Measurements from ENCODE around the gene CUL3. TPM values are rescaled to one million over a fixed set of nuclear protein-coding genes. Genes with fewer than 3 reads are reported as not detected.

CUL3 gene
- total and polyA plus RNA-seq, 2 of the 8 experiments (the other 6 are each of a cell fraction or from before 2014, with no cell fraction given), result 28.5 to 113 TPM

GRCh38 chr2:224457408-224458096 is 127.6 kb downstream of the CUL3 start:
- Histone ChIP-seq H3K27me3 (replicated peaks in 1 of 4; ENCODE audit: control insufficient read depth in 3 of 4, extremely low read depth in 1 of 4, insufficient read depth in 3 of 4, low read length in 3 of 4) (no peaks in the 10 kb centered on the region), H4K91ac (replicated peaks; ENCODE audit: insufficient read length, low read length) (no peak overlapping the region), H3K79me2 (ENCODE audit: control insufficient read depth in 1 of 2, insufficient read depth in 2 of 2, low read length in 2 of 2) (no peaks in the 10 kb centered on the region), H3K18ac (ENCODE audit: extremely low read depth, low read length) (no peak overlapping the region), H3K56ac (replicated peaks; ENCODE audit: insufficient read length, low read depth, low read length) (no peak overlapping the region), H3K9ac (replicated peaks in 1 of 4; ENCODE audit: extremely low read depth in 1 of 4, low read depth in 3 of 4, low read length in 3 of 4) (no peak overlapping the region), H2AK5ac (ENCODE audit: low read depth, low read length) (no peak overlapping the region), H3K23ac (ENCODE audit: insufficient read length) (no peak overlapping the region), H3K23me2 (ENCODE audit: low read depth, low read length) (no peaks in the 10 kb centered on the region), H3K4ac (replicated peaks; ENCODE audit: insufficient read length, low read depth, low read length) (no peak overlapping the region), H2AFZ (ENCODE audit: low read length) (no peak overlapping the region), H2BK5ac (ENCODE audit: low read depth, low read length) (no peak overlapping the region), H3K4me1 (replicated peaks in 1 of 4; ENCODE audit: control insufficient read depth in 3 of 4, insufficient read depth in 4 of 4, low read length in 3 of 4) (no peaks in the 10 kb centered on the region), H3K14ac (ENCODE audit: insufficient read length) (no peak overlapping the region), H3K36me3 (ENCODE audit: control insufficient read depth in 2 of 4, insufficient read depth in 4 of 4, low read length in 3 of 4) (no peaks in the 10 kb centered on the region), H3K4me3 (ENCODE audit: extremely low read depth in 1 of 4, insufficient read depth in 2 of 4, low read depth in 3 of 4, low read length in 4 of 4) (no peak overlapping the region), H3K27ac (ENCODE audit: low read depth, low read length) (no peak overlapping the region), H3K9me3 (ENCODE audit: insufficient read depth in 2 of 2, low read depth in 1 of 2, low read length in 1 of 2) (peaks cover 0 to 3% of the 10 kb centered on the region in 2 experiments; a peak in 1 of 4 replicates), H3K79me1 (ENCODE audit: low read depth, low read length) (no peaks in the 10 kb centered on the region), H4K8ac (ENCODE audit: extremely low read depth, insufficient read depth, low read length) (no peak overlapping the region), H4K20me1 (replicated peaks in 1 of 2; ENCODE audit: control insufficient read depth in 1 of 2, insufficient read depth in 2 of 2, low read length in 2 of 2) (no peaks in the 10 kb centered on the region), H2BK20ac (ENCODE audit: low read length) (no peak overlapping the region), H2BK12ac (ENCODE audit: low read depth, low read length) (no peak overlapping the region), H3K4me2 (ENCODE audit: insufficient read depth in 1 of 2, low read depth in 2 of 2, low read length in 2 of 2) (no peak overlapping the region), H2BK120ac (replicated peaks; ENCODE audit: low read depth, low read length) (no peak overlapping the region), H2BK15ac (ENCODE audit: low read length) (no peak overlapping the region), H4K5ac (ENCODE audit: insufficient read length, low read depth, low read length) (no peak overlapping the region)
- FAIRE-seq (no peak), DNase-seq (ENCODE audit: low read depth in 1 of 2, low spot score in 2 of 2) (no peak)
- TF ChIP-seq E2F6 (IDR thresholded peaks at IDR 0.05), result no peak
- TF ChIP-seq NRF1 (IDR thresholded peaks at IDR 0.05; ENCODE audit: low read depth, low read length), result no peak
- no peak for TF ChIP-seq POLR2AphosphoS5 (IDR thresholded peaks at IDR 0.05; ENCODE audit: low read depth, low read length)
- TF ChIP-seq SIRT6 (IDR thresholded peaks at IDR 0.05; ENCODE audit: low read length), result no peak
- no peak for TF ChIP-seq SP2 (IDR thresholded peaks at IDR 0.05; ENCODE audit: low read length)
- TF ChIP-seq GTF2F1 (IDR thresholded peaks at IDR 0.05; ENCODE audit: borderline replicate concordance, low read depth, low read length), result no peak
- TF ChIP-seq CBX5 (IDR thresholded peaks at IDR 0.05; ENCODE audit: low read depth, low read length), result no peak
- TF ChIP-seq SUZ12 (IDR thresholded peaks at IDR 0.05; ENCODE audit: low read length), result no peak
- TF ChIP-seq CREB1 (IDR thresholded peaks at IDR 0.05), result no peak
- no peak for TF ChIP-seq RBBP5 (IDR thresholded peaks at IDR 0.05; ENCODE audit: borderline replicate concordance, low read depth, low read length)
- TF ChIP-seq POU5F1 (IDR thresholded peaks at IDR 0.05; ENCODE audit: low read depth, low read length), result no peak
- TF ChIP-seq RXRA (IDR thresholded peaks at IDR 0.05; ENCODE audit: insufficient read depth, low read depth, low read length), result no peak
- no peak for TF ChIP-seq ASH2L (IDR thresholded peaks at IDR 0.05; ENCODE audit: low read length)
- TF ChIP-seq JUN (IDR thresholded peaks at IDR 0.05; ENCODE audit: low read depth, low read length), result no peak
- 84% methylated on average over 10 of the region's 10 CpGs; no CpG with 5 or more reads in 1 of the 2 experiments for WGBS, 2 experiments (ENCODE audit: extremely low coverage in 1 of 2, insufficient coverage in 1 of 2, insufficient read length in 1 of 2, insufficient replicate concordance in 2 of 2, low coverage in 1 of 2, low lambda C conversion rate in 2 of 2, missing lambda C conversion rate in 1 of 2)
- ChIA-PET CTCF (ENCODE audit: partially characterized antibody) (interaction anchor here (0.9 to 1.4 kb wide), 2 partner anchors 9 to 37 kb away, joined by 4 to 9 read pairs; no protein-coding TSS in a partner anchor), POLR2A (ENCODE audit: partially characterized antibody) (no interaction called here)

All from H1 (cell line).